ENCODE measurements around the gene PRR33.

Gene PRR33

GRCh38 chr11:1883346-1884302 is 8.1 kb downstream of the PRR33 start:
- DNase-seq (ENCODE audit: low read depth), result no peak
- H3K4me3 ChIP-seq (ENCODE audit: low read length), result no peak overlapping the region
- no peak for TF ChIP-seq CTCF (conservative IDR thresholded peaks at IDR 0.05; ENCODE audit: low read length)

GRCh38 chr11:1882265-1883238 is 9.1 kb downstream of the PRR33 start:
- no peak overlapping the region for H3K4me3 ChIP-seq (ENCODE audit: low read length)
- TF ChIP-seq CTCF (conservative IDR thresholded peaks at IDR 0.05; ENCODE audit: low read length), result peak; percentile 71
- DNase-seq (ENCODE audit: low read depth), result peak; percentile 49

GRCh38 chr11:1881442-1882264 is 10.0 kb downstream of the PRR33 start:
- DNase-seq (ENCODE audit: low read depth), result no peak
- no peak overlapping the region for H3K4me3 ChIP-seq (ENCODE audit: low read length)
- TF ChIP-seq CTCF (conservative IDR thresholded peaks at IDR 0.05; ENCODE audit: low read length), result no peak

DNA sequence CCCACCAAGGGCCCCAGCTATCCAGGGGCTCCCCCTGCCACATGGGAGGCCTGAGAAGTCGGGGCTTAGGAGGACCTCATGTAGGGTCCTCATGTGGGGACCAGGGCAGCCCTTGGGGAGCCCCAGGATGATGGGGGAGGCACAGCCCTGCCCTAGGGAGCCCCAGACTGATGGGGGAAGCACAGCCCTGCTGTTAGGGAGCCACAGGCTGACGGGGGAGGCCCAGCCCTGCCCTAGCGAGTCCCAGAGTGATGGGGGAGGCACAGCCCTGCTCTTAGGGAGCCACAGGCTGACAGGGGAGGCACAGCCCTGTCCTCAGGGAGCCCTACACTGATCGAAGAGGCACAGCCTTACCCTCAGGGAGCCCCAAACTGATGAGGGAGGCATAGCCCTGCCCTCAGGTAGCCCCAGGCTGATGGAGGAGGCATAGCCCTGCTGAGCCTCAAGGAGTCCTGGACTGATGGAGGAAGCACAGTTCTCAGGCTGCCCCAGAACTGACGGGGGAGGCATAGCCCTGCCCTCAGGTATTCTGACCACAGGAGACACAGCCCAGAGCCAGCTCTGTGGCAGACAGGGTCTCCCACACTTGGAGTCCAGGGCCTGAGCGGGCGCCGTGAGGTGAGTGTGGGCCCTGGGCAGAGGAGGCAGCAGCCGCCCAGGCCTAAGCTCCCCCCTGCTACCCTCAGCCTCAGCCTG is 10.8 kb downstream of the PRR33 start:
- H3K4me3 ChIP-seq (ENCODE audit: low read length), result no peak overlapping the region
- TF ChIP-seq CTCF (conservative IDR thresholded peaks at IDR 0.05; ENCODE audit: low read length), result no peak
- no peak for DNase-seq (ENCODE audit: low read depth)

GRCh38 chr11:1879941-1880720 is 11.6 kb downstream of the PRR33 start:
- TF ChIP-seq CTCF (conservative IDR thresholded peaks at IDR 0.05; ENCODE audit: low read length), result no peak
- no peak overlapping the region for H3K4me3 ChIP-seq (ENCODE audit: low read length)
- no peak for DNase-seq (ENCODE audit: low read depth)
